ENCODE results near the gene EEPD1.

EEPD1 gene

DNA sequence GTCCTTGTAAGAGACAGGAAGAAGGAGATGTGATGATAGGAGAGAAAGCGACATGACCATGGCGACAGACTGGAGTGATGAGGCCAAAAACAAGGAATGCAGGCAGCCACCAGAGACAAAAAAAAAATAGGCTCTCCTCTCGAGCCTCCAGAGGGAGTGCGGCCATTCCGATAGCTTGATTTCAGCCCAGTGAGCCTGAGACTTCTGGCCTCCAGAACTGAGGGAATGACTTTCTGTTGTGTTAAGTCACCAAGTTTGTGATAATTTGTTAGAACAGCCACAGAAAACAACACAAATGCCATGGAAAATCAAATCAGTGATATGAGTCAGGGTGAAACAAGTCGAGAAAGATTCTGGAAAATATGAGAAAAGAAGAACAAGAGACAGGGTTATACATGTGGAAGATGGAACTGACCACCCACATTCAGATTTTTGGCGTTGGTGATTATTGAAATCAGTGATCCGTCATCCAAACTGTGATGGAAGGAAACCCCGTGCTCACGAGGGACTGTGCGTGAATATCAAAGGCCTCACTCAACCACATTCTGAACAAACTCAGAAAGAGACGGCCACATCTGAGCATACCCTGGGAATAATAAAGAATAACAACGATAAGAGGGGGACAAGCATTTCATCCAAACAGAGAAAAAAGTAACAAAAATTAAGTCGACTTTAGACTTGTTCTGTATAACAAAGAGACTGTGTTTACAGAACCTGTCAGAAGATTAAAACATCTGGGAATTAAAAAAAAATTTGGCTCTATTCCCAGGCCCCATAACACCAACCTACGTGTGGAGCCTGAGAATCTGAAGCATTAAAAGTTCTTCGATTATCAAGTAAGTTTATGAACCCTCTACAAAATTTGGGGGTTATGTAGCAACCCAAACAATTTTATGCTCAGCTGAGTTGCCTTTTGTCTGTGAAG lies 72.1 kb downstream of the EEPD1 start:
- no peak for TF ChIP-seq ZNF133 (tag by site-specific recombination; IDR thresholded peaks at IDR 0.05)
- no peak for TF ChIP-seq ZNF274 (IDR thresholded peaks at IDR 0.05; ENCODE audit: low read length)
- no peak for TF ChIP-seq ZNF274 (tag by site-specific recombination; IDR thresholded peaks at IDR 0.05; ENCODE audit: borderline replicate concordance)
- TF ChIP-seq, protein P1, sequence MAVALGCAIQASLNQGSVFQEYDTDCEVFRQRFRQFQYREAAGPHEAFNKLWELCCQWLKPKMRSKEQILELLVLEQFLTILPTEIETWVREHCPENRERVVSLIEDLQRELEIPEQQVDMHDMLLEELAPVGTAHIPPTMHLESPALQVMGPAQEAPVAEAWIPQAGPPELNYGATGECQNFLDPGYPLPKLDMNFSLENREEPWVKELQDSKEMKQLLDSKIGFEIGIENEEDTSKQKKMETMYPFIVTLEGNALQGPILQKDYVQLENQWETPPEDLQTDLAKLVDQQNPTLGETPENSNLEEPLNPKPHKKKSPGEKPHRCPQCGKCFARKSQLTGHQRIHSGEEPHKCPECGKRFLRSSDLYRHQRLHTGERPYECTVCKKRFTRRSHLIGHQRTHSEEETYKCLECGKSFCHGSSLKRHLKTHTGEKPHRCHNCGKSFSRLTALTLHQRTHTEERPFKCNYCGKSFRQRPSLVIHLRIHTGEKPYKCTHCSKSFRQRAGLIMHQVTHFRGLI (tag by site-specific recombination; IDR thresholded peaks at IDR 0.05): no peak
- TF ChIP-seq ZNF623 (tag by site-specific recombination; IDR thresholded peaks at IDR 0.05): no peak
- TF ChIP-seq BCL11B (tag by site-specific recombination; IDR thresholded peaks at IDR 0.05; ENCODE audit: low read depth): no peak
- no peak for TF ChIP-seq ZEB2 (tag by site-specific recombination; IDR thresholded peaks at IDR 0.05)
- no peak for TF ChIP-seq ZNF426 (tag by site-specific recombination; IDR thresholded peaks at IDR 0.05)
- no peak for TF ChIP-seq ZNF624 (tag by site-specific recombination; IDR thresholded peaks at IDR 0.05)
- no peak for TF ChIP-seq ZNF114 (tag by site-specific recombination; IDR thresholded peaks at IDR 0.05)
- no peak for TF ChIP-seq ZNF221 (tag by site-specific recombination; IDR thresholded peaks at IDR 0.05; ENCODE audit: borderline replicate concordance)
- no peak for TF ChIP-seq ZNF792 (tag by site-specific recombination; IDR thresholded peaks at IDR 0.05)
- TF ChIP-seq YY1 (tag by site-specific recombination; IDR thresholded peaks at IDR 0.05): no peak
- CTCF ChIA-PET: no interaction called here
- POLR2A ChIA-PET: no interaction called here
- no peaks in the 10 kb centered on the region for H3K9me3 ChIP-seq (ENCODE audit: control insufficient read depth, insufficient read depth, low read depth, low read length)
- H3K27ac ChIP-seq (ENCODE audit: extremely low read depth, low read depth, low read length): no peak overlapping the region
- no peak overlapping the region for H3K4me3 ChIP-seq (ENCODE audit: low read depth, low read length)
- no peaks in the 10 kb centered on the region for H3K36me3 ChIP-seq (ENCODE audit: control insufficient read depth in 2 of 2, insufficient read depth in 1 of 2, low read length in 2 of 2)
- H3K4me1 ChIP-seq (ENCODE audit: control insufficient read depth, insufficient read depth, low read length): peaks cover 8% of the 10 kb centered on the region; the same call in 1 of the 2 replicates

DNA sequence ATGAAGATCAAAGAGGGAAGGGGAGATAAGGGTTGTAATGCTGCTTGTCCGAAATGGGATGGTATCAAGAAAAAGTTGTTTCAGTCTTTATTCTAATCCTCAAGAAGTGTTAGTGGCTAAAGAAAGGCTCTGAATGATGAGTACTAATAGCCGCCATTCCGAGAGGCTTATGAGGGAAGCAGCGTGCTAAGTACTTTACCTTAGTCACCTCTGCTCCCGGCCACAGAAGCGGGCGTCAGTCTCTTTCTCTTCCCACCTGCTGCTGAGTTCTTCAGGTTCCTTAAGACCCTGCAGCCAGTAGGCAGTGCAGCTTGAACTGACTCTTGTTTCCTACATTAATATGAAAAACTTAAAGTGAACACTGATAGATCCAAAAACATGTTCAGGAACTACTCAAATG lies 73.1 kb downstream of the EEPD1 start:
- no peak overlapping the region for H3K4me3 ChIP-seq (ENCODE audit: low read depth, low read length)
- H3K9me3 ChIP-seq (ENCODE audit: control insufficient read depth, insufficient read depth, low read depth, low read length): no peaks in the 10 kb centered on the region
- H3K27ac ChIP-seq (ENCODE audit: extremely low read depth, low read depth, low read length): no peak overlapping the region
- no peaks in the 10 kb centered on the region for H3K36me3 ChIP-seq (ENCODE audit: control insufficient read depth in 2 of 2, insufficient read depth in 1 of 2, low read length in 2 of 2)
- ChIA-PET CTCF (no interaction called here), POLR2A (no interaction called here)
- TF ChIP-seq ZSCAN30 (tag by site-specific recombination; IDR thresholded peaks at IDR 0.05): no peak
- TF ChIP-seq EGR2 (tag by site-specific recombination; IDR thresholded peaks at IDR 0.05; ENCODE audit: low read depth): no peak
- peaks cover 8% of the 10 kb centered on the region; the same call in 1 of the 2 replicates for H3K4me1 ChIP-seq (ENCODE audit: control insufficient read depth, insufficient read depth, low read length)

DNA sequence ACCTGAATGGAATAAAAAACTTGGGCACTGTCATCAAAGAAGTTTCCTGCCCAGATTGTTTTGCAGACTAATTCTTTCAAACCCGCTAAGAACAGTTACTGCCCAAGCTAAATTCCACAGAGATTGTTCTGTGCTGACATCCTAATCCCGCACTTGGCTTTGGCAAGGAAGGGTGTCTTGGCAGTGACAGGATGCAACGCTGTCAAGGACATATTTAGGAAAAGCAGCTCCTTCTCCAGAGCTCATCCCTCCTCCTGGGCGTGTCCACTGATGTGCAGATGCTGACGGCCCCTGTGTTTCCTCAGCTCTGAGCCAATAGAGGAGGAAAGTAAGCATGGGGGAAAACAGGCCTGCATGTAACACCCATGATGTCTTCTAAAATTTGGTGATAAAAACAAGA lies 74.2 kb downstream of the EEPD1 start:
- ChIA-PET POLR2A (no interaction called here), CTCF (no interaction called here)
- Histone ChIP-seq H3K9me3 (ENCODE audit: control insufficient read depth, insufficient read depth, low read depth, low read length) (no peaks in the 10 kb centered on the region), H3K27ac (ENCODE audit: extremely low read depth, low read depth, low read length) (no peak overlapping the region), H3K4me1 (ENCODE audit: control insufficient read depth, insufficient read depth, low read length) (peaks cover 8% of the 10 kb centered on the region; the same call in 1 of the 2 replicates), H3K4me3 (ENCODE audit: low read depth, low read length) (no peak overlapping the region), H3K36me3 (ENCODE audit: control insufficient read depth in 2 of 2, insufficient read depth in 1 of 2, low read length in 2 of 2) (no peaks in the 10 kb centered on the region)
- no peak for TF ChIP-seq ZNF561 (tag by site-specific recombination; IDR thresholded peaks at IDR 0.05; ENCODE audit: borderline replicate concordance)
- TF ChIP-seq ZNF426 (tag by site-specific recombination; IDR thresholded peaks at IDR 0.05): no peak
- TF ChIP-seq, protein P2, sequence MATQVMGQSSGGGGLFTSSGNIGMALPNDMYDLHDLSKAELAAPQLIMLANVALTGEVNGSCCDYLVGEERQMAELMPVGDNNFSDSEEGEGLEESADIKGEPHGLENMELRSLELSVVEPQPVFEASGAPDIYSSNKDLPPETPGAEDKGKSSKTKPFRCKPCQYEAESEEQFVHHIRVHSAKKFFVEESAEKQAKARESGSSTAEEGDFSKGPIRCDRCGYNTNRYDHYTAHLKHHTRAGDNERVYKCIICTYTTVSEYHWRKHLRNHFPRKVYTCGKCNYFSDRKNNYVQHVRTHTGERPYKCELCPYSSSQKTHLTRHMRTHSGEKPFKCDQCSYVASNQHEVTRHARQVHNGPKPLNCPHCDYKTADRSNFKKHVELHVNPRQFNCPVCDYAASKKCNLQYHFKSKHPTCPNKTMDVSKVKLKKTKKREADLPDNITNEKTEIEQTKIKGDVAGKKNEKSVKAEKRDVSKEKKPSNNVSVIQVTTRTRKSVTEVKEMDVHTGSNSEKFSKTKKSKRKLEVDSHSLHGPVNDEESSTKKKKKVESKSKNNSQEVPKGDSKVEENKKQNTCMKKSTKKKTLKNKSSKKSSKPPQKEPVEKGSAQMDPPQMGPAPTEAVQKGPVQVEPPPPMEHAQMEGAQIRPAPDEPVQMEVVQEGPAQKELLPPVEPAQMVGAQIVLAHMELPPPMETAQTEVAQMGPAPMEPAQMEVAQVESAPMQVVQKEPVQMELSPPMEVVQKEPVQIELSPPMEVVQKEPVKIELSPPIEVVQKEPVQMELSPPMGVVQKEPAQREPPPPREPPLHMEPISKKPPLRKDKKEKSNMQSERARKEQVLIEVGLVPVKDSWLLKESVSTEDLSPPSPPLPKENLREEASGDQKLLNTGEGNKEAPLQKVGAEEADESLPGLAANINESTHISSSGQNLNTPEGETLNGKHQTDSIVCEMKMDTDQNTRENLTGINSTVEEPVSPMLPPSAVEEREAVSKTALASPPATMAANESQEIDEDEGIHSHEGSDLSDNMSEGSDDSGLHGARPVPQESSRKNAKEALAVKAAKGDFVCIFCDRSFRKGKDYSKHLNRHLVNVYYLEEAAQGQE (tag by site-specific recombination; IDR thresholded peaks at IDR 0.05): no peak
- TF ChIP-seq ZSCAN30 (tag by site-specific recombination; IDR thresholded peaks at IDR 0.05): no peak
- TF ChIP-seq ZNF214 (tag by site-specific recombination; IDR thresholded peaks at IDR 0.05; ENCODE audit: borderline replicate concordance): no peak
- no peak for TF ChIP-seq KLF16 (tag by site-specific recombination; IDR thresholded peaks at IDR 0.05)
- TF ChIP-seq, protein P3, sequence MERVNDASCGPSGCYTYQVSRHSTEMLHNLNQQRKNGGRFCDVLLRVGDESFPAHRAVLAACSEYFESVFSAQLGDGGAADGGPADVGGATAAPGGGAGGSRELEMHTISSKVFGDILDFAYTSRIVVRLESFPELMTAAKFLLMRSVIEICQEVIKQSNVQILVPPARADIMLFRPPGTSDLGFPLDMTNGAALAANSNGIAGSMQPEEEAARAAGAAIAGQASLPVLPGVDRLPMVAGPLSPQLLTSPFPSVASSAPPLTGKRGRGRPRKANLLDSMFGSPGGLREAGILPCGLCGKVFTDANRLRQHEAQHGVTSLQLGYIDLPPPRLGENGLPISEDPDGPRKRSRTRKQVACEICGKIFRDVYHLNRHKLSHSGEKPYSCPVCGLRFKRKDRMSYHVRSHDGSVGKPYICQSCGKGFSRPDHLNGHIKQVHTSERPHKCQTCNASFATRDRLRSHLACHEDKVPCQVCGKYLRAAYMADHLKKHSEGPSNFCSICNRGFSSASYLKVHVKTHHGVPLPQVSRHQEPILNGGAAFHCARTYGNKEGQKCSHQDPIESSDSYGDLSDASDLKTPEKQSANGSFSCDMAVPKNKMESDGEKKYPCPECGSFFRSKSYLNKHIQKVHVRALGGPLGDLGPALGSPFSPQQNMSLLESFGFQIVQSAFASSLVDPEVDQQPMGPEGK (tag by site-specific recombination; IDR thresholded peaks at IDR 0.05): no peak
- TF ChIP-seq ZNF211 (tag by site-specific recombination; IDR thresholded peaks at IDR 0.05; ENCODE audit: low read depth): no peak
- TF ChIP-seq ZNF311 (tag by site-specific recombination; IDR thresholded peaks at IDR 0.05; ENCODE audit: borderline replicate concordance): no peak
- no peak for TF ChIP-seq ZNF777 (tag by site-specific recombination; IDR thresholded peaks at IDR 0.05; ENCODE audit: borderline replicate concordance)
- no peak for TF ChIP-seq OVOL3 (tag by site-specific recombination; IDR thresholded peaks at IDR 0.05)
